Panc1 (cell line): ENCODE measurements around the gene PBX1. TPM values are rescaled to one million over a fixed set of nuclear protein-coding genes. Genes with fewer than 3 reads are reported as not detected.

Experiments used
- ATAC-seq: fragments of 200-7000 bp; cut with Tn5 transposase; 2 replicates; pipeline ENCODE4 v1.9.1; 2020; ENCODE audit warnings: mild to moderate bottlenecking, moderate library complexity
- BruUV-seq: library from RNA; stranded (reverse); fragments of 400-500 nt; replicated peaks from 2 replicates; lab custom pipeline; 2021; lab: Mats Ljungman, UMichigan
- CTCF ChIA-PET: fragments of 300-600 bp; sonication (Branson Sonifier 250); formaldehyde crosslinking; loops from one replicate; lab custom pipeline; 2022; ENCODE audit warnings: antibody characterized with exemption; lab: Charles Lee
- POLR2A ChIA-PET: fragments of 300-600 bp; sonication (Branson Sonifier 250); formaldehyde crosslinking; loops from one replicate; lab custom pipeline; 2022; ENCODE audit warnings: antibody characterized with exemption; lab: Charles Lee
- DNase-seq: peaks from one replicate; pipeline ENCODE4 v3.0.0-alpha.2; 2010; ENCODE audit warnings: low read depth, low spot score
- H3K27ac ChIP-seq: 2 replicates; pipeline ENCODE4 v1.5.1; 2011; ENCODE audit warnings: mild to moderate bottlenecking, low read length, inconsistent platforms
- H3K27me3 ChIP-seq: fragments of 200-500 bp; sonication (Bioruptor generic); 2 replicates; pipeline ENCODE4 v1.6.0; 2014; ENCODE audit warnings: low read length, inconsistent platforms; ENCODE audit not compliant: control insufficient read depth, insufficient read depth
- H3K36me3 ChIP-seq: fragments of 200-500 bp; sonication (Bioruptor generic); 2 replicates; pipeline ENCODE4 v1.5.1; 2014; ENCODE audit warnings: inconsistent platforms, mild to moderate bottlenecking, low read length, moderate library complexity; ENCODE audit not compliant: control insufficient read depth, insufficient read depth
- H3K4me1 ChIP-seq: 2 replicates; pipeline ENCODE4 v1.5.1; 2011; ENCODE audit warnings: inconsistent platforms, mild to moderate bottlenecking, low read length, moderate library complexity; ENCODE audit not compliant: control insufficient read depth, insufficient read depth
- H3K4me3 ChIP-seq, 2 experiments: 2 replicates each; pipeline ENCODE4 v1.5.1; 2011 to 2012; ENCODE audit warnings: low read depth in 2 of 2, low read length in 2 of 2, mild to moderate bottlenecking in 2 of 2, inconsistent platforms in 1 of 2, moderate library complexity in 1 of 2
- H3K9me3 ChIP-seq: fragments of 200-500 bp; sonication (Bioruptor generic); 2 replicates; pipeline ENCODE4 v1.5.1; 2014; ENCODE audit warnings: low read depth, mild to moderate bottlenecking, inconsistent platforms, low read length, moderate library complexity; ENCODE audit not compliant: control insufficient read depth, insufficient read depth
- CTCF ChIP-seq: fragments of 450-650 bp; IDR thresholded peaks from 2 replicates; pipeline ENCODE4 v1.5.1; 2017; ENCODE audit warnings: mild to moderate bottlenecking
- POLR2AphosphoS5 ChIP-seq: IDR thresholded peaks from 2 replicates; pipeline ENCODE4 v1.6.1; 2012; ENCODE audit warnings: mild to moderate bottlenecking, low read depth, low read length, moderate library complexity
- REST ChIP-seq, 2 experiments: IDR thresholded peaks; 2 replicates each; pipeline ENCODE4 v1.6.1; 2011 to 2012; ENCODE audit warnings: low read depth in 2 of 2, control low read depth in 1 of 2, low read length in 1 of 2, mild to moderate bottlenecking in 1 of 2, moderate library complexity in 1 of 2; ENCODE audit not compliant: insufficient read depth in 1 of 2
- SIN3A ChIP-seq: IDR thresholded peaks from 2 replicates; pipeline ENCODE4 v1.6.1; 2012; ENCODE audit warnings: low read depth, mild to moderate bottlenecking, low read length, moderate library complexity, borderline replicate concordance; ENCODE audit not compliant: insufficient read depth
- TCF7L2 ChIP-seq: IDR thresholded peaks from 2 replicates; pipeline ENCODE4 v1.6.1; 2011; ENCODE audit warnings: mild to moderate bottlenecking, low read depth, low read length, inconsistent platforms
- in situ Hi-C: cut with HindIII; loops from 2 replicates; pipeline ENCODE4 v1.10.0; 2016; ENCODE audit warnings: low sequenced_read_pairs, low pct_unique_long_range_greater_than_20kb
- intact Hi-C: fragments of 100-400 bp; cut with micrococcal nuclease; formaldehyde crosslinking; loops from one replicate; pipeline ENCODE4 v1.10.0; 2022; ENCODE audit not compliant: unreplicated experiment
- total RNA-seq: library from RNA; stranded (reverse); gene quantifications from one replicate; pipeline ENCODE4 v1.2.1, GENCODE V29; 2021; ENCODE audit not compliant: unreplicated experiment

Gene PBX1
- total RNA-seq, 1 experiment from 2014 or later = 2.0 TPM

DNA sequence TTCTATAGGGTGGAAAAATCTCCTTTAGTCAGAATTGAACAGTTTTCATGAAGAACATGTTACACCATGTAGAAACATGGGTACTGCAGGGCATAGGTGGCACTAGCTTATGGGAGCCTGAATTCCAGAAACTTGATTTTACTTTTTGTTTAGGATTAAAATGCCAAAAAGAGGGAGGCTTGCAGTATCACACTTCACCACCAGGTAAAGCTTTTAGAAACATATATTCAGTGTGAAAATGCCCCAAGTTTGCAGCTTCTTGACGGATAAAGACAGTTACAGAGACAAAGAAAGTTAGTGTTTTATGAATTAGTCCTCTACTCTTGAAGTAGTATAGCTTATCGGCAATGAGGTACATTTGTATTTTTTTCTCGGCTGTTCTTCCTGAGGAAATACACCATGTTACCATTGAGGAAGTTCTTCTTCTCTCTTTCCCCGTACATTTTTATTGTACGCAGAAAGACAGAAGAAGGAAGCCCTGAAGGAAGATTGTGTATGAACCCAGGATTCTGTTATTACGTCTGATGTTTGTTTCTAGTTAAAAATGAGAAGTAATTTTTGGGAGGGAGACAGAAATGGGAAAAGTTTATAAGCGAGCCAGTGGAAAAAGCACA is 66.1 kb downstream of the PBX1 start:
- TF ChIP-seq POLR2AphosphoS5 (no peak), CTCF (peak; percentile 11; the same call in 1 of the 2 replicates)
- Histone ChIP-seq H3K9me3 (no peaks in the 10 kb centered on the region), H3K27me3 (no peaks in the 10 kb centered on the region), H3K4me1 (no peaks in the 10 kb centered on the region), H3K27ac (no peak overlapping the region), H3K36me3 (no peaks in the 10 kb centered on the region), H3K4me3 (no peak overlapping the region)
- no peak for ATAC-seq
- intact Hi-C loops = no loop called here
- in situ Hi-C loops = no loop called here
- BruUV-seq = no TSS peak
- POLR2A ChIA-PET = no interaction called here
- DNase-seq = no peak
- CTCF ChIA-PET = no interaction called here

DNA sequence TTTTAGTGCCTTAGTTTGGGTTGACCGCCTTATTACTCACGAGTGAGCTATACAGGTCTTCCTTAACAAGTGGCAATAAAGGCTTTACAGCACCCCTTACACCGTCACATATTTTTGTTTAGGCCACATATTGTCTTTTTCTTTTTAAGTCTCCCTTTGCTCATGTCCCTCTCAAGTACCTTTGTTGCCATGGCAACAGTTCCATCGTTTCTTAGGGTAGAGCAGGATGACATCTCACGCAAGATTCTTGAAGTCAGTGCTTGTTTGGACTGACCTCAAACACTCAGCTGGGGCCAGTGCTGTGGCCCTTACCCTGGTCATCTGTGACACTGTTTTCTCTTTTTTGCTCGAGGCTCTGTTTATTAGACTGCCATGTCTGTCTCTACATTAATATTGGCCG is 69.8 kb downstream of the PBX1 start:
- CTCF ChIA-PET = no interaction called here
- H3K4me1 ChIP-seq = no peaks in the 10 kb centered on the region
- no peak overlapping the region for H3K4me3 ChIP-seq
- DNase-seq = no peak
- no peaks in the 10 kb centered on the region for H3K36me3 ChIP-seq
- TF ChIP-seq TCF7L2 (no peak), POLR2AphosphoS5 (no peak), REST (IDR thresholded peaks at IDR 0.05; ENCODE audit: insufficient read depth in 1 of 2, low read depth in 2 of 2, low read length in 1 of 2) (no peak), CTCF (no peak), SIN3A (no peak)
- in situ Hi-C loops (no loop called here), intact Hi-C loops (no loop called here)
- no peaks in the 10 kb centered on the region for H3K9me3 ChIP-seq
- no peak overlapping the region for H3K27ac ChIP-seq
- H3K27me3 ChIP-seq = no peaks in the 10 kb centered on the region
- BruUV-seq = no TSS peak
- ATAC-seq = no peak
- POLR2A ChIA-PET = no interaction called here
